GM21529 (cell line): ENCODE results near the gene FLT3.
"Not testable (repeated sequence)": the region's sequence is repeated elsewhere in the genome, so short reads cannot be mapped to it uniquely, and the experiment has no call there.

Source experiments
- ATAC-seq: cut with Tn5 transposase; IDR thresholded peaks from one replicate; pipeline ENCODE4 v1.9.1; 2021; ENCODE audit not compliant: unreplicated experiment

Gene FLT3

DNA sequence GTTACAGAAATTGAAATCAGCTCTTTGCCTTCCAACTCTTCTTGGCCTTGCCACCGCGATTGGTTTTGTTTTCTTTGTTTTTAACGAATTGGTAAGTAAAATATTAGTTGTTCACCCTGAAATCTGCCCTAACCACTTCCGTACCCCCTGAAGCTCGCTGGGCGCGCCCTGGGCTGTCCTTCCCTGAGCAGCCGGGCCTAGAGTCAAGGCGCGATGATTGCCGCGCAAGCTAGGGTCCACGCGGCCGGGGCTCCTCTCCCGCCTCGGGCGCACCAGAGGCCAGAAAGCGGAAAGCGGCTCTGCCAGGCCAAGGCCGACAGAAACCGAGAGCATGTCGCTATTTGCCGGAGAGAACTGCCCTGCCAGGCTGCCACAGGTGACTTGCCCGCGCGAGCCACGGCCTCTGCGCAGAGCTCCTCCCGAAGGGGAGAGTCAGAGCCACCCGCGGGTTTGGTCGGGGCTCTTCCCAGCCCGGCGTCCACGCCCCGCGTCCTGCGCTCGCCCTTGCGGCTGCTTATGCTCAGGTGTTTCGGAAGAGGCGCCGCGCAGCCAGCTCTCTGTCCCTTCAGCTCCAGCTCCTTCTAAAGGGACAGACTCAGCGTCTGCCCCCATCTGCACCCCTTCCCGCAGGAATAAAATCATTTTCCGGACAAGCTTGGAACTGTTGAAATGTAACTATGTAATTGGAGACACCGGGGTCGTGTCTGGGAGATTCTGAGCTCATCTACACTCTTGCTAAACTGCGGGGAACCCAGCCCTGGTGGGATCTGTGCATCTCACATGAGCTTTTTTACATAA lies 124.6 kb downstream of the FLT3 start:
- no peak for ATAC-seq

DNA sequence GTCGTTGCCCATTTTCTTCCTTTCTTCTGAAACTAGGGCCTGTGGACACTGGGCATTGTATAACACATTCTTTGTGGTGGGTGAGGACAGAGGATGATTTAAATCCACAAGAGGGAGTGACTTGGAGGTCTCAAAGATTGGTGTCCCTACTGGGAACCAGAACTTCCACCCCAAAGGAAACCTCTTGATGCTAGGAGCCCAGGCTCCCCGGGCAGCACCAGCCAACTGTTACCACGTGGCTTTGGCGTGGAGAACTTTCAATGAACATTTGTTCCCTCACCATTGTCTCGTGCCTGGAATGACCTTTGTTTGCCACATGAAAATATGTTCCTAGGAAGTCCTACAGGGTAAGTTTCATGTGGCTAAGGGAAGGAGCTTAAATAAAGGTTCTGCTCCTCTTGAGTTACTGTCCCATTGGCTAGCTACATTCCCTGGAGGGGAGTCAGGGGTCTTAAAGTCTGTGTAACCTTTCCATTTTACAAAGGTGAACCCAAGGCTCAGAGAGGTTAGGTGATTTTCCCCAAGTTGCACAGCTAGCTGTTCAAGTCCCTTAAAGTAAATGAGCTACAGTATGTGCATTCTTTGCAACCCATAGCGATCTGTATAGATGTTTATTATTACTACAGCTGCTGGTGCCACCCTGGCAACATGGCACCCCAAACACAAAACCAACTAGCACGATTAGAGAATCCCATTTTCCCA lies 126.3 kb downstream of the FLT3 start:
- ATAC-seq = no peak

DNA sequence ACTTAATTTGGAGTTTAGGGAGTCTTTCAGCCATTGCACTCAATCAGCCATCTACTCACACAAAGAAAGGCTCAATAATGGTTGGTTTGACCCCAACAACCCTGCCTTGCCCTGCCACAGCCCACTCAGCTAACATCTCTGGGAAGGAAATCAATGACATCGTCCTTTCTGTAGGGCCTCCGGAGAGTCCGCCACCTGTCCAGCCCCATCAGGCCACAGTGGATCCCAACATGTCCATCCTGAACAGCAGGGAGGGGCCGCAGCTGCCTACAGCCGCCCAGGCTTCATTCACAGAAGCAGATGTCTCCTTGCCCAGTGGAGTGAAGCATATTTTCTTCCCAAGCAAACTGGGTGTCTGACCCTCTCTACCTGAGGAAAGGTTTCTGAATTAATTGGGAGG lies 127.1 kb downstream of the FLT3 start:
- ATAC-seq = no peak

DNA sequence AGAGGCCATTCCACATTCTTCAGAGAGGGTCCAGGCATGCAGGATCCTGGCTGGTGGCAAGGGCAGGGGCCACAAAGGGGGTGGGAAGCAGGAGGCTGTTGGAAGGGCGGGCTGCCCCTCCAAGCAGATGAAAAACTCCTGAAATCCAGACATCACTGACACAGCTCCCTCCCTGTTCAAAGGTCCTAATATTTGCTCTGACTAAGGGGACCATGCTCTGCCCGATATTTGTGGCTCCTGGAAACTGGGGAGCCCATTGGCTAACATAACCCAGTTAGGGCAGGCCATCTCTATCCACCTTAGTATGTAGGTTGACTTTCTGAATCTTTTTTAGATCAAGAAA lies 127.9 kb downstream of the FLT3 start:
- no peak for ATAC-seq

DNA sequence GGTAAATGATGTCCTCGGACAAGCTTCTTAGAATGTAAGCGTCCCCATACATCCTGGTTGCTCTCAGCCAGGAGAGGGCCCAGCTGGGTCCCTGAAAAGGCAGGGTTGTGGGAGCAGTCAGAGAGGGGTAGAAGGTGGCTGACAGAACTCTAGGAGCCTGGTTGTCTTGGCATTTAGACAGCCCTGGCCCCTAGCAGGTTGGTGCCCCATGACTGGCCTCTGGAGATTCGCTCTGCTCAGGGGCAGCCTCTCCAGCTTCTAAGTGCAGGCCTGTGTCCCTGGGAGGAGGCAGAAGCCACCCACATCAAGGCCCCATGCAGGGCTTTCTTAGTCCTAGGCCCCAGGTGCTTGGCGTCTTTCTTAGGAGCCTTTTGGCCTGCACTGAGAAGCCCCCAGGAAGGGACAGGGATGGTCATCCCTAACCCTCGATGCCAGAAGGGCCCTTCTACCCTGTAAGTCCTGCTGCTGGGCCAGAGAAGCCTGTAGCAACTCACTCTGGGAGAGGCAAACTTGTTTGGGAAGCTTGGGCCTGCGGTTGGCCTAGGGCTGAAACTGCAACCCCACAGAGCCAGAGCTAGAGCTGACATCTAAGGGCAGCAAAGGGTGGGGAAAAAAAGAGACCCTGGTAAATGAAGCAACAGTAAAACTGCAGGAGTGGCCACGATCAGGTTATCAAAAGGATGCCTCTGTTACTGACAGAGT lies 128.4 kb downstream of the FLT3 start:
- ATAC-seq = no peak

DNA sequence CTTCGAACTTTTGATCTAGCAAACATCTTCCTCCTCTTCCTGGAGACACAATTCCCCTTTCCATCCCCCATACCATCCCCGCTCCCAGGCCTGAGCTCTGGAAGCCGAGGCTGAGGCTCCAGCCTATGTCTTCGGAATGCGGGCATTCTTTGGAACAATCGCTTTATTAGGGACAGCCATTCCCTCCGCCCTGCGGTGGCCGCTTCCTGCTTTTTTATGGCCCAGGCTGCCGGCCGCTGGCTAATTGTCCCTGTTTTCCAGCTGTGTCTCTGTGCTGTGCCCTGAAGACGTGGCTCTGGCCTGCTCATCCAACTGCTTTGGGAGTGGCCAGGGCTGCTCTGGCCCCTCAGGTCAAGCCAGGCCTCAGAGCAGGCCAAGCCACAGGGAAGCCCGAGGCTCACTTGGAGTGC lies 129.1 kb downstream of the FLT3 start:
- ATAC-seq = no peak

DNA sequence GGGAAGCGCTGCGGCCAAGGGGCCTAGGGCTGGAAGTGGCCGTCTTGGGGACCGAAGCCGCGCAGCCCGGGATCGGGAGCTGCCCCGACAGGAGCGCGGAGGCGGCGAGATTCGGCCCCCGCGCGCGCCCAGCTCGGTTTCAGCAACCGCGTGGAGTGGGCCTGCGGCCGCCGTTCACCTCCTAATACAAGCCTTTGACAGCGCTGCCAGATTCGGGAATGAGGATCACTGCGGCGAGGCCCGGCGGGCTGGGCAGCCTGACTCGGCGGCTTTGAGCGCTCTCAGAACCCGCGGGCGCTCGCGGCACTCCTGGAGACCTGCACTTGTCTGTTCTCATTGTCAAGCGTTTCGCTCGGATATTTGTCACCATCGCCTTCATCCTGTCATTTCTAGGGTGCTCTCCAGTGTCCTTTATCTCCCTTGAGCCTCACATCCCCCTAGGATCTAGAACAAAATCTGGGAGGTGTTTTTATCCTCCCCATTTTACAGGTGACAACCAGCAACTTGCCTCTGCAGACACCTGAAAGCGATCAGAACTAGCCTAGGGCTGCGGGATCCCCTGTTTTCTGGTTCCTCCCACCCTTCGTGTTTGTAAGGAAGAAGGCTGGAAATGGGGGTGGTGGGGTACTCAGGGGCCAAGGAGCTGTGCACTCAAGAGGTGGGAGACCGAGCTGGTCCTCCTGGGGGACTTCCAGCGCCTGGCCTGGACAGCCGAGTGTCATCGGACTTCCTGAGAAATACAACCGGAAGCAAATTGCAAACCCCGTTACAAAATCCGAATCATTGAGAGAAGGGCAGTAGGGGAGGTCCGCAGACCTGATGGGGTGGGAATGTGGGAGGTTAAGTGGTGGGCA lies 129.8 kb downstream of the FLT3 start:
- no peak for ATAC-seq

DNA sequence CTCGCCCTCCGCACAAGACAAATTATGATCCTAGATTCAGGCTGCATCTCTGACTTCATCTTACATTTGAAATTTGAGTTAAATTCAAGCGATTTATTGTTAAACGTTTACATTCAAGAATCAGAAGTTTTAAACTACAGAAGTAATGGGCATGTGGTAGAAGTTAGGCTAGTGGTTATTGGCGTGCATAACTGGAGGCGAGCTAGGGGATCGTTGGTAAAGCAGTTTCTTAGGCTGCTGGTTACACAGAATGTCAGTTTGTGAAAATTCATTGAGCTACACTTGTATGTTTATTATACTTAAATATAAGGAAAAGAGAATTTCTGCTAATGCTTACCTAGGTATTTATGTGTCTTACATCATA lies 130.5 kb downstream of the FLT3 start:
- ATAC-seq = no peak

DNA sequence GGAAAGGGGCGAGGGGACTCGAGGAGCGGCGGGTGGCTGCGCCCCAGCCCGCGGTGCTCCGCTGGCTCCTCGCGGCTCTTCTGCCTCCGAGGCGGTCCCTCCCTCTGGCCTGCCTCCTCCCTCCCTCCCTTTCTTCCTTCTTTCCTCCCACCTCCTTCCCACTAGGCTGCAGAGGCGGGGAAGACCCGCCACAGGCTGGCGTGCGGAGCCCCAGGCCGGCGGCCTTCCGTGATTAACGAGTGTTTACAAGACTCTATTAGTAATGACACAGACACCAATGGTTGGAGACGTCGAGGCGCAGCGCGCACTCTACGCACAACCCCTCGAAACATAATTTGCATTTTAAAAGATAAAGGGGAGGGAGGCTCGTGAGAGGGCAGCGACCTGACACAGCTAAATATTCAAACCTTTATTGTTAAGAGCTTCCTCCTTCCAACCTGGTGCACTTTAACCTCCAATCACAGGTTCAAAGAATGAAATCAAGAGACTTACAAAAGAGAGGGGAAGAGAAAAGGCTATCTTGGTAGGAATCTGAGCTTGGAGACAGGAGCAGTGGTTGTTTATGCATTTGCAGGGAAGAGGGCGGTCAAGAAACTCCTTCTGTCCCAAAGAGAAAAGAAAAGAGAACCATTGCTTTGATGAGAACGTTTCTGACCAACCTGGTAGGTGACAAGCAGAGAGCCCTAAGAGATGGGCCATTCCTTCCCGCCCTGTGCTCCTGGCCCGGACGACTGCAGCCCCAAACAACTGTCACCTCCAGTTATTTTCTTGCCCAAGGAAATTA lies 131.1 kb downstream of the FLT3 start, which contains the start of gene CDX2:
Gene CDX2 (minus strand): TSS at position 234 of the 784 bp plus-strand sequence. CDS start 309 bp downstream, outside the sequence.
- no peak for ATAC-seq

DNA sequence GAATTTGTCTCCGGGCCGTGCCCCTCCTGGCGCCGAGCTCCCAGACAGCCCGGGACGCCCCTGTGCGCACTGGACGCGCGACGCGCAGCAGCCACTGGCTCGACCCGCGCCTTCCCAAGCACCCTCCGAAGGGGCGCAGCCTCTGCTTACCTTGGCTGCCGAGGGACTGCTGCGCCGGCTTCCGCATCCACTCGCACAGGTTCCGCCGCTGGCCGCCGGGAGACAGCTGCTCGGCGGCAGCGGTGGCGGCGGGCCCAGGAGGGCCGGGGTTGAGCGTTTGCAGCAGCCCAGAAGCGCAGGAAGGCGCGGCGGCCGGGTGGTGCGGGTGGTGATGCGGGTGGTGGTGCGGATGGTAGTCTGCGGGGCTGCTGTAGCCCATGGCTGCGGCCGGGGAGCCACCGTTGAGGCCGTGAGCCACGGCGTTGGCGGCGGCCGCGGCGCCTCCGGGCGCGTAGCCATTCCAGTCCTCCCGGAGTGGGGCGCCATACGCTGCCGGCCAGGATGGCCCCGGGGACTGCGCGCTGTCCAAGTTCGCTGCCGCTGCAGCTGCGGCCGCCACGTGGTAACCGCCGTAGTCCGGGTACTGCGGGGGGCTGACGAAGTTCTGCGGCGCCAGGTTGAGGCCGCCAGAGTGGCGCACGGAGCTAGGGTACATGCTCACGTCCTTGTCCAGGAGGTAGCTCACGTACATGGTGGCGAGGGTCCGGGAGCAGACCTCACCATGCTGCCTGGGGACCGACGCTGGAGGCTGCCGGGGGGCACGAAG lies 131.9 kb downstream of the FLT3 start:
- no peak for ATAC-seq

DNA sequence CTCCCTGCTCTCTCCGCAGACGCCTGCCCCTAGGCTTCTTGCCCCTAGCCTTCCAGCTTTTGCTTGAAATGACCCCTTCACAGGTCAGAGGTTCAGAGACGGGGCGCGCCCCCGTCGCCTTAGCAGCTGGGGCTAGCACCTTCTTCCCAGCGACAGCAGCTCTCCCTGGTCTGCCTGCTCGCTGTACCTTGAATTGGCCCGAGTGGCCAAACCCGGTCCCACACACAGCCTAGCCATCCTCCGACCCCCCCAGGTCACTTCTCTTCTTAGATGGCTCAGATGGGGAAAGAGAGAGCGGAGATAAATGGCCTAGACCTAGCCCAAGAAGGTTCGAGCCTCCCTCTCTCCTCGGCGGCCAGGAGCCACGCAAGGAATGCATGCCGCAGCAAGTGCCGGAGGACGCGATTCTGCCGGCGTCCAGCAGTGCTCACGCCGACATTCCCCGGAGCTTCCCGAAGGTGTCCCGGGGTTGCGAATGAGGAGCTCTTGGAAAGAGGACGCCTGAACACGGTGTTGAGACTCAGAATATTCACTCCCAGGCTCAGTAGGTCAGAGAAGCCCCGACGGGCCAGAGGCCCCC lies 132.6 kb downstream of the FLT3 start:
- ATAC-seq = no peak

DNA sequence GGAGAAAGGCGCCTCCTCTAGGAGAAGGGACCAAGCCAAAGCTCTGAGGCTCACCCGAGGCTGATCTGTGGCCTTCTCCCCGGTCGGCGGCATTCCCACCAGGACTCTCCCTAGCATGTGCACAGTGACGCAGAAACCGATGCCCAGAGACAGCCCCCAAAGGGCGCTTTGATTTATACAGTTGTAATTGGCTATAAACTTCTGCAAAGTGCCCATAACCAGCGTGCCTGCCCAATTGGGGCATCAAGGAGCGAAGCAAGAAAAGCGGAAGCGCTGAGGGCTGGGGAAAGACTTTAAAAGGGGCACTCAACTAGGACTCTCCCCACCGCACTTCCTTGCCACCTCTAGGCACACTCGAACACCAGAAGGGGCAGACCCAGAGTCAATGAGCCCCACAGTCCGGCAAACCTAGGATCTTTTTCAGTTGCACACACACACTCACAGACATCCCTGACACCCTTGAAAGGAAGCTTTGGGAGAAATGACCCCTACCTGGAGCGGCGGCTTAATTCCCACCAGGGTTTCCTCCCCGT lies 133.1 kb downstream of the FLT3 start:
- no peak for ATAC-seq

DNA sequence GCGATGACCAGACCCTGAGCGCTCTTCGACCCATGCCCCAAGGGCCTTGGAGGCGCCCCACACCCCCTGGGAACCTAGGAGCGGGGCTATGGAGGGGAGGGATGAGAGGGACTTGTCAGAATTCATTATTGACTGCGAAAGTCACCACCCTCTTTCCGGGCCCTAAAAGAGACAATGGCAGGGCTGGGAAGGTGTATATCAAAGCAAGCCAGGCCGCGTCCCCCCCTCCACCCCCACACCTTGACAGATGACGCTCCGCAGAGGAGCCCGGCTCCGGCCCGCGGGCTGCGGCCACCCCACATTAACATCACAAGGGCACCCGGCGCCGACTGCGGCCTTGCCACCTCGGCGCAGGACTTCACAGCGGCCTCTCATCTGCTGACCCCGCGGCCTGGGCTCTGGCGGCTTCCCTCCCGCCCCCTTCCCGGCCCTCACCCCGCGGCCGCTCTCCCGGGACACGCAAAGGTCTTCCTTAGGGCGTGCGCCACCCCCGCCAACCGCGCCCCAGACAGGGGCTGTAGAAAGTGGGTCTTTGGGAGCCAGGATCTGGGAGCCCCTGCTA lies 133.7 kb downstream of the FLT3 start:
- ATAC-seq = no peak

DNA sequence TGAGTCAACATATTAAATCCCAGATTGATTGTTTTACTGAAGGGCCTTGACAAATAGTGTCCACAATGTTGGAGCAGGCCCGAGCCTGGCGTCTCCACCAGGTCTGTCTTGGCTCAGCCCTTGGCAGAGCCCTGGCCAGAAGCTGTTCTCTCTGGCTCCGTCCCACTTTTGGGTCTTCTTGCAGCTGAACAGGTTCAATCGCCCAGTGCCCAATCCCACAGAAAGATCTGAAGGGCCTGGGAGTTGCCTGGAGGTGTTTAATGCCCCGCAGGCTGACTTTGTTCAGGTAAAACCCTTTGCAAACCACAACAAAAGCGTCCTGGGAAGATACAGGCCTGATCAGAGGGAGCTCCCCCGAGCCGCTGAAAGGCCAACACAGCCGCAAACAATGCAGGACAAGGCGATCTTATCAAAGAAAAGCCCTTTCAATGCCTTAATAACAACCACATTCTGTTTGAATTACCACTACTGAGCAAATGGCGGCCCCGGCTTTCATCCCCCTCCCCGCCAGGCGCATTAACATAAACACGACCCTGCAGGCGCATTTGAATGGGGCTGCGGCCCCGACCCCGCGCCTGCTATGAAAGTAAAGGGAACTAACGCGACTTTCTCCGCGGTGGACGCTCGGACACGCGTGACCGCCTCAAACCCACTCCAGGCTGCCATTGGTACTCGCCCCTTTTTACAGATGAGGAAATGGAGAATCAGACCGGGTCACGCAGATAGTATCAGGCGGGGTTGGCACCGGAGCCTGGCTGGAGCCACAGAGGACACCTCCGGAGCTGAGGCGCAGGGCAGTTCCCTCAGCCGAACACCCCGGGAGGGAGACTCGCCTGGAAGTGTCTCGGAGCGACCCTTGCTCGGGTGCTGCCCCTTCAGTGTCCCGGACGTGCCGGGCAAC lies 134.4 kb downstream of the FLT3 start:
- ATAC-seq = no peak

DNA sequence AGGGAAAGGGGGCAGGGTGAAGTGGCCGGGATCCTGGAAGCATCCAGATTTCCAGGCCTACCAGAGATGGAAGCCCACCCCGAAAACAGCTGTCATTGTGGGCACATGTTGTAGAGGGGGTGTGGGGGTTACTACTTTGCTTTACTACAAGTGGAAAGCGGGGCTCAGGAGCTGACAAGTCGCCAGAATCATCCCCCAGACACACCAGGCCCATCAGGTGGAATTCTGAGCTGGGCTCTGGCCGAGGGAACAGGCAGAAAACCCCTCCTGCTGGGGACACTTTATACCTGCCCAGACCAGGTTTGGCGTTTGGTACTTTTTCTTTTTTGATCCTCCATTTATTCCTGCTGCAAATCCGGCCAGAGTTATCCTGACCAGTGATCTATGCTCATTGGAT lies 135.0 kb downstream of the FLT3 start:
- ATAC-seq = no peak

DNA sequence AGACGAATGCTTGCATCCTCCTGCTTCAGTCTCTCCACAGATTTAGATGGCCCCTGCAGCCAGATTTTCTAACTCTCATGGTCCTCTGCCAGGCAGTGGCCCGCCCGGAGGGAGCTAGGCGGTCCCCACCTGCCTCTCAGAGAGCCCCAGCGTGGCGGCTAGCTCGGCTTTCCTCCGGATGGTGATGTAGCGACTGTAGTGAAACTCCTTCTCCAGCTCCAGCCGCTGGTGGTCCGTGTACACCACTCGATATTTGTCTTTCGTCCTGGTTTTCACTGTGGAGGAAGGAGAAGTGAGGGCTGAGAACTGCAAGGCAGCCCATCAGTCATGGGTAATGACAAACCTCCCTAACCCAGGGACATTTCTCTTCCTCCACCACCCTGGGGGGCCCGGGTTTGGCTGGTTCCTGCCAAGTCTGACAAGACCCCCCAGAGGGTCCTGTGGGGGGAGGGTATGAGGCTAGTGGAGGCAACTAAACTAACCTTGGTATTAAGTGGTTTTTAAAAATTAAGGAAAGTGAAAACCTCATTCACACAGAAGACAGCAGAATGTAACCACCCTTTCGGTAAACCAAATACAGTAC lies 135.5 kb downstream of the FLT3 start:
- ATAC-seq = no peak

DNA sequence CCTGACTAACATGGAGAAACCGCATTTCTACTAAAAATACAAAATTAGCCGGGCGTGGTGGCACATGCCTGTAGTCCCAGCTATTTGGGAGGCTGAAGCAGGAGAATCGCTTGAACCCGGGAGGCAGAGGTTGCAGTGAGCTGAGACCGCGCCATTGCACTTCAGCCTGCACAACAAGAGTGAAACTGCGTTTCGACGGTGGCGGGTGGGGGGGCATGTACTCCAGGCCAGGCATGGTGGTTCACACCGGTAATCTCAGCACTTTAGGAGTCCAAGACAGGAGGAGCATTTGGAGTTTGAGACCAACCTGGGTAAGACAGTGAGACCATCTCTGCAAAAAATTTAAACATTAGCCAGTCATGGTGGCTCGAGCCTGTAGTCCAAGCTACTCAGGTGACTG lies 136.2 kb downstream of the FLT3 start:
- ATAC-seq = not testable (repeated sequence)
